Measurements from ENCODE around the gene KAT7. TPM values are rescaled to one million over a fixed set of nuclear protein-coding genes. Genes with fewer than 3 reads are reported as not detected.

The KAT7 gene
- polyA plus RNA-seq, 2 donors: 5.7 to 11.8 TPM

DNA sequence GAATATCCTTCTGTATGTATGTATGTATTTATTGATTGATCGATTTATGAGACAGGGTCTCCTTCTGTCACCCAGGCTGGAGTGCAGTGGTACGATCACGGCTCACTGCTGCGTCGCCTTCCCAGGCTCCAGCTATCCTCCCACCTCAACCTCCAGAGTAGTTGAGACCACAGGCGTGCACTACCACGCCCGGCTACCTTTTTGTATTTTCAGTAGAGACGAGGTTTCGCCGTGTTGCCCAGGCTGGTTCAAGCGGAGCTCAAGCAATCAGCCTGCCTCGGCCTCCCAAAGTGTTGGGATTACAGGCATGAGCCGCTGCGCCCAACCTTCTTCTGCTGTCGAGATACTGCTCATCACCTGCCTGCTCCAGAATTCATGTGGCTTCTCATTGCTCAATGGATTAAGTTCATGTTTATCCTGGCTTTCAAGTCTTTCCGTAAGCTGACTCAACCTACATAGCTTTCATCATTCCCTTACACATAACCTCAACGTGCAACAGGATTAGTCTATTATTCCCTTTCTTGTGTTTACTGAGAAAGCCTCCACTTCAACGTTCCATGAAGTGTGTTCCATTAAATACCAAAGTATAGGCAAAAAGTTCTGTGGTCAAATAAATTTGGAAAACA, 45.8 kb downstream of the KAT7 start:
- H3K36me3 ChIP-seq (ENCODE audit: control insufficient read depth in 2 of 2, insufficient read depth in 2 of 2, low read length in 1 of 2): peaks cover 4 to 10% of the 10 kb centered on the region in 2 donors
- WGBS, 2 donors: 81 to 85% methylated on average over 19 of the region's 19 CpGs
- H3K4me1 ChIP-seq (ENCODE audit: control insufficient read depth in 2 of 2, insufficient read depth in 2 of 2, low read length in 1 of 2): peaks cover 0 to 4% of the 10 kb centered on the region in 2 donors

DNA sequence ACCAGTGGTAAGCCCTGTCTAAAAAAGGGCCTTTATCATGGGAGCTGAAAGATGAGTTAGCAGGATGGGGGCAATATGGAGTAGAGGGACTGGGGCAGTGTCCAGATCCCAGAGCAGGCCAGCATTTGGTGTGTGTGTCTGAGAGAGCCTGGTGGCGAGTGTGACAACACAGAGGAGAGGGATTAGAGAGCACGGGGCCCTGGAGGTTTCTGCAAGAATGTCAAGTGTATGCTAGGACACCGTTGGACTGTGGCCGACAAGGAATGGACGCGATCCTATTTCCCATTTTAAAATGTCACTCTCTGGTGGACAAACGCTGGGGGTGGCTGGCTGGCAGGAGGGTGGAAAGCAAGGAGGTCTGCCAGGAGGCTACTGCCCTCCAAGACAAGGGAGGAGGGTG, 47.0 kb downstream of the KAT7 start:
- no peak overlapping the region for H3K27ac ChIP-seq (ENCODE audit: low read depth in 2 of 2, low read length in 1 of 2)

More for the DNA sequence above, 45.8 kb downstream of the KAT7 start:
- Histone ChIP-seq H3K27me3 (ENCODE audit: control insufficient read depth in 1 of 2, insufficient read depth in 2 of 2, low read length in 2 of 2) (no peaks in the 10 kb centered on the region), H3K9me3 (ENCODE audit: control insufficient read depth in 2 of 2, insufficient read depth in 1 of 2, low read depth in 1 of 2, low read length in 1 of 2) (no peaks in the 10 kb centered on the region), H3K4me3 (ENCODE audit: low read depth in 1 of 2, low read length in 2 of 2) (no peak overlapping the region), H3K27ac (ENCODE audit: low read depth in 2 of 2, low read length in 1 of 2) (peak overlapping the region in 1 of 2 donors; percentile 45)

DNA sequence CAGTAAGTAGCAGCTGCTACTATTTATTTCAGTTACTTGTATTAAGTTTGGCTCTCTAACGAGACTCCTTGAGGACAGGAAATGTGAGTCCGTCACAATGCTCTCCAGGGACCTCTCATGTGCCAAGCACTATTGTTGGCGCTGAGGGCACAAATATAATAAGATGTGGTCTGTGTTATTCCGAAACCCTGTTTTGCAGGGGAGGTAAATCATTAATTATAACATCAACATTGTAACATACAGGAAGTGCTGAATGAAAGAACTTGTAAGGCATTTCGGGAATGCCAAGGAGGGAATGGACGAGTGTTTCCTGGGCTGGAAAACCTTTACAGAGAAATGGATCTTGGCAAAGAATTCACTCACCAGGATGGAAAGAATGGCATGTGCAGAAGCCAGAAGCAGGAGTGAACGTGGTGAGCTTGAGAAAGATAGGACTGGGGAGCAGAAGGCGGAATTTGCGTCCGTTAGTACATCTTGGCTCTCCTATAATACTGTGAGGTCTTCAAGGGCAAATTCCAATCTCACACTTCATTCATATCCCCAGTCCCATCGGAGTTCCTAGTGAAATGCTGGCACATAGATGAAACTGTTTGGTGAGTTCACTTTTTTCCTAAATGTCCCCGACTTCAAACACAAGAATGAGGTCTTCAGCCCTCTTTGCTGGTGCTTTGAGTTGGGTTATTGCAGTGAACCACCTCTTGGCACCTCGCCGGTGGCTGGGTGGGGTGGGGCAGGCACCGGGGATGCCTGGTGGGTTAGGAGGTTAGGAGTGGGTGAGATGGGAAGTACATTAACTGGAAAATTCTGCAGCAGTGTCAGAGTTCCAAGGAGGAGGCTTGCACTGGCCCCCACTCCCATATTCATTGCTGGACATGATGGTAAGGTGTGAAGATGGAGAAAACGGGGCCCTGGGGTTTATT, 47.9 kb downstream of the KAT7 start:
- H3K27me3 ChIP-seq (ENCODE audit: control insufficient read depth in 1 of 2, insufficient read depth in 2 of 2, low read length in 2 of 2): no peaks in the 10 kb centered on the region
- peaks cover 4 to 7% of the 10 kb centered on the region in 2 donors for H3K36me3 ChIP-seq (ENCODE audit: control insufficient read depth in 2 of 2, insufficient read depth in 2 of 2, low read length in 1 of 2)
- no peak overlapping the region for H3K4me3 ChIP-seq (ENCODE audit: low read depth in 1 of 2, low read length in 2 of 2)
- H3K4me1 ChIP-seq (ENCODE audit: control insufficient read depth in 2 of 2, insufficient read depth in 2 of 2, low read length in 1 of 2): peaks cover 3 to 4% of the 10 kb centered on the region in 2 donors
- H3K9me3 ChIP-seq (ENCODE audit: control insufficient read depth in 2 of 2, insufficient read depth in 1 of 2, low read depth in 1 of 2, low read length in 1 of 2): no peaks in the 10 kb centered on the region
- WGBS, 2 donors: 59 to 68% methylated on average over 16 of the region's 16 CpGs
- H3K27ac ChIP-seq (ENCODE audit: low read depth in 2 of 2, low read length in 1 of 2): no peak overlapping the region

More for the DNA sequence above, 47.0 kb downstream of the KAT7 start:
- H3K27me3 ChIP-seq (ENCODE audit: control insufficient read depth in 1 of 2, insufficient read depth in 2 of 2, low read length in 2 of 2): no peaks in the 10 kb centered on the region
- H3K36me3 ChIP-seq (ENCODE audit: control insufficient read depth in 2 of 2, insufficient read depth in 2 of 2, low read length in 1 of 2): peaks cover 4 to 7% of the 10 kb centered on the region in 2 donors
- 80 to 90% methylated on average over 7 of the region's 7 CpGs for WGBS, 2 donors
- H3K9me3 ChIP-seq (ENCODE audit: control insufficient read depth in 2 of 2, insufficient read depth in 1 of 2, low read depth in 1 of 2, low read length in 1 of 2): no peaks in the 10 kb centered on the region
- peaks cover 3 to 4% of the 10 kb centered on the region in 2 donors for H3K4me1 ChIP-seq (ENCODE audit: control insufficient read depth in 2 of 2, insufficient read depth in 2 of 2, low read length in 1 of 2)
- H3K4me3 ChIP-seq (ENCODE audit: low read depth in 1 of 2, low read length in 2 of 2): no peak overlapping the region

DNA sequence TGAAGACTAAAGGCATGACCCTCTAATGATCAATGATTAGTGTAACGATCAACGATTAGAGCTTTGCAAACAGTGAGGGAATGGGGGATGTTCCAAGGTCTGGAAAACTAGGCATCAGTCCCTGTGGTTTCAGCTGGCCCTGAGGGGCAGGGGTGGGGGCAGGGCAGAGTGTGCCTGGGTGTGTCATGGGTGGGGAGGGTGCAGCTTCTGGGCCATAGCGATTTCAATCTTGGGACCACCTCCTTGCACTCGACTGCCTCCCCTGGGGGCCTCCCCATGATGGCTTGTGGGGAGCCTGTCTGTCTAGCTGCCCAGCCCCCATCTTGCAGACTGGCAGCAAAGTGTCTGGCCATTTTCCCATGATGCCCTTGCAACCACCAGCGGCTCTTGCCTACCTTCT, 51.0 kb downstream of the KAT7 start:
- 55 to 66% methylated on average over 5 of the region's 5 CpGs for WGBS, 2 donors
- Histone ChIP-seq H3K4me3 (ENCODE audit: low read depth in 1 of 2, low read length in 2 of 2) (no peak overlapping the region), H3K9me3 (ENCODE audit: control insufficient read depth in 2 of 2, insufficient read depth in 1 of 2, low read depth in 1 of 2, low read length in 1 of 2) (no peaks in the 10 kb centered on the region), H3K36me3 (ENCODE audit: control insufficient read depth in 2 of 2, insufficient read depth in 2 of 2, low read length in 1 of 2) (peaks cover 3 to 4% of the 10 kb centered on the region in 2 donors), H3K27ac (ENCODE audit: low read depth in 2 of 2, low read length in 1 of 2) (no peak overlapping the region), H3K4me1 (ENCODE audit: control insufficient read depth in 2 of 2, insufficient read depth in 2 of 2, low read length in 1 of 2) (peaks cover 3 to 4% of the 10 kb centered on the region in 2 donors), H3K27me3 (ENCODE audit: control insufficient read depth in 1 of 2, insufficient read depth in 2 of 2, low read length in 2 of 2) (no peaks in the 10 kb centered on the region)

DNA sequence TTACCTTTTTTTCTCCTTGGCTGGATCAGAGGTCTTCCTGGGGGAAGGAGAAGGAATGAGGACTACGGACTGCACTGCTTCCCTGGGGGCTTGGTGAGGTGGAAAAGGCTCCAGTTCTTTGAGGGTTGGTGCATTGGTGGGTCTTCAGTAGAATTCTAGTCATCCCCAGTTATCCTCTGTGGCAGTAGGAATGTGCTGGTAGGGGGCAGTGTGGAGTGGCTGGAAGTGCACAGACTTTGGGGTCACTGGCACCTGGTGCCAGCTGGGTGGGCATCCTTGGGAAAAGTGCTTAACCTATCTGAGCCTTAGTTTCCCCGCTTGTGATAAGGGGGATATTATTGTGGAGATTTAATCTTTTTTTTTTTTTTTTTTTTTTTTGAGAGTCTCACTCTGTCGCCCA, 53.1 kb downstream of the KAT7 start:
- H3K4me3 ChIP-seq (ENCODE audit: low read depth in 1 of 2, low read length in 2 of 2): no peak overlapping the region
- peaks cover 3 to 4% of the 10 kb centered on the region in 2 donors for H3K4me1 ChIP-seq (ENCODE audit: control insufficient read depth in 2 of 2, insufficient read depth in 2 of 2, low read length in 1 of 2)
- H3K36me3 ChIP-seq (ENCODE audit: control insufficient read depth in 2 of 2, insufficient read depth in 2 of 2, low read length in 1 of 2): peaks cover 0 to 3% of the 10 kb centered on the region in 2 donors
- H3K9me3 ChIP-seq (ENCODE audit: control insufficient read depth in 2 of 2, insufficient read depth in 1 of 2, low read depth in 1 of 2, low read length in 1 of 2): no peaks in the 10 kb centered on the region
- H3K27me3 ChIP-seq (ENCODE audit: control insufficient read depth in 1 of 2, insufficient read depth in 2 of 2, low read length in 2 of 2): no peaks in the 10 kb centered on the region
- WGBS, 2 donors: 88 to 94% methylated on average over 2 to 3 of the region's 3 CpGs
- no peak overlapping the region for H3K27ac ChIP-seq (ENCODE audit: low read depth in 2 of 2, low read length in 1 of 2)

DNA sequence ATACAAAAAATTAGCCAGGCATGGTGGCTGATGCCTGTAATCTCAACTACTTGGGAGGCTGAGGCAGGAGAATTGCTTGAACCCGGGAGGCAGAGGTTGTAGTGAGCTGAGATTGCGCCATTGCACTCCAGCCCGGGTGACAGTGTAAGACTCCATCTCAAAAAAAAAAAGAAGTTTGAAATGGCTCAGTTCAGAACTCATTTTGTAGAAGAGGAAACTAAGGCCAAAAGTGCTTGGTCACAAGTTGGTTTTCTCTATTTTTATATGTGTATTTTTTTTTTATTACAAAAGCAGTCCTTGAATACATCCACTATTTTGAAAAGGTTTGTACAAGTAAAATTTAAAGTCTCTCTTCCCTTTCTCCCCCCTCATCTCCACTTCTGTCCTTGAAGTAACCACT, 53.9 kb downstream of the KAT7 start:
- Histone ChIP-seq H3K4me3 (ENCODE audit: low read depth in 1 of 2, low read length in 2 of 2) (no peak overlapping the region), H3K4me1 (ENCODE audit: control insufficient read depth in 2 of 2, insufficient read depth in 2 of 2, low read length in 1 of 2) (peaks cover 0 to 3% of the 10 kb centered on the region in 2 donors), H3K27ac (ENCODE audit: low read depth in 2 of 2, low read length in 1 of 2) (no peak overlapping the region), H3K36me3 (ENCODE audit: control insufficient read depth in 2 of 2, insufficient read depth in 2 of 2, low read length in 1 of 2) (peaks cover 0 to 3% of the 10 kb centered on the region in 2 donors), H3K9me3 (ENCODE audit: control insufficient read depth in 2 of 2, insufficient read depth in 1 of 2, low read depth in 1 of 2, low read length in 1 of 2) (no peaks in the 10 kb centered on the region), H3K27me3 (ENCODE audit: control insufficient read depth in 1 of 2, insufficient read depth in 2 of 2, low read length in 2 of 2) (no peaks in the 10 kb centered on the region)
- WGBS, 2 donors: 80 to 81% methylated on average over 3 of the region's 3 CpGs

DNA sequence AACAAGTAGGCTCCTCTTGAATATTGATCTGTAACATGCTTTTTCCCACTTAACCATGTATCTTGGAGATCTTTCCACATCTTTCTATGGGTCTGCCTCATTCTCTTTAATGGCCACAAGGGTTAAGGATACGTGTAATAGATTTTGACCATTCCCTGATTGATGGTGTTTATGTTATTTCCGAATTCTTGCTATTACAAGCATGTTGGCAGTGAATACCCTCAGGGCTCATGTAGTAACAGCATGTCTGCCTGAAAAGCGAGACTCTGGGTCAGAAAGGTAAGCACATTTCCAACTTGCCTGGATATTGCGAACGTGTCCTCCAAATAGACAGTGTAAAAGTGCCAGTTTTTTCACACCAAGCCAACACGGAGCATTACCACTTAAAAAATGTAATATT, 54.4 kb downstream of the KAT7 start:
- Histone ChIP-seq H3K27ac (ENCODE audit: low read depth in 2 of 2, low read length in 1 of 2) (no peak overlapping the region), H3K4me3 (ENCODE audit: low read depth in 1 of 2, low read length in 2 of 2) (no peak overlapping the region), H3K4me1 (ENCODE audit: control insufficient read depth in 2 of 2, insufficient read depth in 2 of 2, low read length in 1 of 2) (peaks cover 0 to 3% of the 10 kb centered on the region in 2 donors), H3K27me3 (ENCODE audit: control insufficient read depth in 1 of 2, insufficient read depth in 2 of 2, low read length in 2 of 2) (no peaks in the 10 kb centered on the region), H3K36me3 (ENCODE audit: control insufficient read depth in 2 of 2, insufficient read depth in 2 of 2, low read length in 1 of 2) (no peaks in the 10 kb centered on the region), H3K9me3 (ENCODE audit: control insufficient read depth in 2 of 2, insufficient read depth in 1 of 2, low read depth in 1 of 2, low read length in 1 of 2) (no peaks in the 10 kb centered on the region)
- WGBS, 2 donors: 37 to 57% methylated on average over 6 of the region's 6 CpGs

DNA sequence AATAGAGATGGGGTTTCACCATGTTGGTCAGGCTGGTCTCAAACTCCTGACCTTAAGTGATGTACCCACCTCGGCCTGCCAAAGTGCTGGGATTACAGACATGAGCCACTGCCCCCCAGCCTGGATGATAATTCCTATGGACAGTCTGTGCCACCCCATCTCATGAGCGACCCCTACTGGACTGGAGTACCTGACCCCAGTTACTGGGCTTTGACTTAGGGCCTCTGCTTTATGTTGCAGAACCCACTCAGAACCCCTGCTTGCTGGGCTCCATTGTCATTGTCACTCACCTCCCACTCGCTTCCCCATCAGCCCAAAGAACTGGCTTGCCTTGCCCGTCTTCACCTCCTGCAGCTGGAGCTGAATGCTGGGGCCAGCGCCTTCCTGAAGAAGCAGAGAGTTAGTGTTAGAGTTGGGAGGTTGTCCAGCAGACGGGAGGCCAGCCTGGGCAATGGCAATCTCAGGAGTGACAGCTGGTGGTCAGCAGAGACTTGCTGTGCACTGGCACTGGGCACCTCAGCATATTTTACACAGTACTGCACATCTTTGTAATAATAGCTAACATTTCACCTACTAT, 55.4 kb downstream of the KAT7 start:
- WGBS, 2 donors: 86 to 87% methylated on average over 6 of the region's 6 CpGs
- Histone ChIP-seq H3K4me1 (ENCODE audit: control insufficient read depth in 2 of 2, insufficient read depth in 2 of 2, low read length in 1 of 2) (peaks cover 0 to 3% of the 10 kb centered on the region in 2 donors), H3K27ac (ENCODE audit: low read depth in 2 of 2, low read length in 1 of 2) (no peak overlapping the region), H3K9me3 (ENCODE audit: control insufficient read depth in 2 of 2, insufficient read depth in 1 of 2, low read depth in 1 of 2, low read length in 1 of 2) (no peaks in the 10 kb centered on the region), H3K36me3 (ENCODE audit: control insufficient read depth in 2 of 2, insufficient read depth in 2 of 2, low read length in 1 of 2) (no peaks in the 10 kb centered on the region), H3K4me3 (ENCODE audit: low read depth in 1 of 2, low read length in 2 of 2) (no peak overlapping the region), H3K27me3 (ENCODE audit: control insufficient read depth in 1 of 2, insufficient read depth in 2 of 2, low read length in 2 of 2) (no peaks in the 10 kb centered on the region)

DNA sequence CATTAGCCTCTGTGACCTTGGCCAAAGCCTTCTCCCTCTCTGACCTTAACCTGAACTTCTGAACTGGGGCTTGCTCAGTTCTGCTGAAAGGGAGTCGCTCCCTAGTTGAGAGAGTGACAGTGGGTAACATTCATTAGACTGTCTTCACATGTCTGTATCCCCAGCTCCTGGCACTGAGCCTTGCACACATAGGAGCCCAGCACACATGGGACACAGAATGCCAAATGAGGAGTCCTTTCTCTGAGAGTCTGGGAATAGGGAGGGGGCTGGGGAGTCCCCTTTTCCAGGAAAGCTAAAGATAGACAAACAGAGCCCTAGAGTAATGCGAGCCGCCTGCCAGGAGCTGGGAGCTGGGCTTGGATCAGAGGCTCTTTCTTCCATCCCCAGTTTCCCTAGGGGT, 56.8 kb downstream of the KAT7 start:
- Histone ChIP-seq H3K36me3 (ENCODE audit: control insufficient read depth in 2 of 2, insufficient read depth in 2 of 2, low read length in 1 of 2) (no peaks in the 10 kb centered on the region), H3K27me3 (ENCODE audit: control insufficient read depth in 1 of 2, insufficient read depth in 2 of 2, low read length in 2 of 2) (no peaks in the 10 kb centered on the region), H3K4me3 (ENCODE audit: low read depth in 1 of 2, low read length in 2 of 2) (no peak overlapping the region), H3K4me1 (ENCODE audit: control insufficient read depth in 2 of 2, insufficient read depth in 2 of 2, low read length in 1 of 2) (no peaks in the 10 kb centered on the region), H3K9me3 (ENCODE audit: control insufficient read depth in 2 of 2, insufficient read depth in 1 of 2, low read depth in 1 of 2, low read length in 1 of 2) (no peaks in the 10 kb centered on the region), H3K27ac (ENCODE audit: low read depth in 2 of 2, low read length in 1 of 2) (peak overlapping the region in 1 of 2 donors; percentile 29)
- 39 to 63% methylated on average over 3 of the region's 3 CpGs for WGBS, 2 donors

Measured in esophagus (tissue), 2 donors.